HCT116 (cell line): ENCODE data around the gene ZC4H2. TPM values are rescaled to one million over a fixed set of nuclear protein-coding genes. Genes with fewer than 3 reads are reported as not detected.

Experiments used
- ATAC-seq: fragments of 200-7000 bp; cut with Tn5 transposase; 2 replicates; pipeline ENCODE4 v1.9.1; 2020; ENCODE audit warnings: mild to moderate bottlenecking, moderate library complexity
- BruUV-seq: library from RNA; stranded (reverse); fragments of 400-500 nt; replicated peaks from 2 replicates; lab custom pipeline; 2021; lab: Mats Ljungman, UMichigan
- CTCF ChIA-PET: fragments of 300-600 bp; sonication (Branson Sonifier 250); formaldehyde crosslinking; loops from one replicate; lab custom pipeline; 2021; ENCODE audit warnings: antibody characterized with exemption; lab: Charles Lee
- POLR2A ChIA-PET: fragments of 300-600, 350-600 bp; sonication (Branson Sonifier 250); formaldehyde crosslinking; loops from one replicate; lab custom pipeline; 2021; ENCODE audit warnings: antibody characterized with exemption; lab: Charles Lee
- RAD21 ChIA-PET, 2 experiments: fragments of 300-600 bp; sonication (Branson Sonifier 250); formaldehyde crosslinking; loops; one replicate each; lab custom pipeline; 2023; ENCODE audit warnings: low total read pairs in 2 of 2; ENCODE audit not compliant: uncharacterized antibody in 2 of 2, unreplicated experiment in 2 of 2, low non-redundant PET in 1 of 2; lab: Charles Lee
- DNase-seq: peaks from one replicate; pipeline ENCODE4 v3.0.0-alpha.2; 2010; ENCODE audit warnings: low read depth, low spot score
- H2AFZ ChIP-seq: fragments of 200-600 bp; shearing (Covaris generic), sonication (generic); 2 replicates; pipeline ENCODE4 v1.6.1; 2017; ENCODE audit warnings: low read depth, mixed run types, mixed read lengths, antibody characterized with exemption, low read length; ENCODE audit not compliant: poor library complexity, severe bottlenecking
- H3K27ac ChIP-seq: 2 replicates; pipeline ENCODE4 v1.5.1; 2012; ENCODE audit warnings: low read depth, low read length
- H3K27me3 ChIP-seq: fragments of 200-600 bp; sonication (generic); 2 replicates; pipeline ENCODE4 v1.6.1; 2016; ENCODE audit warnings: mixed run types, low read length, mixed read lengths; ENCODE audit not compliant: insufficient read depth
- H3K36me3 ChIP-seq, 2 experiments: fragments of 200-500 bp in 1 of 2; fragments of 200-600 bp in 1 of 2; sonication (Bioruptor generic) in 1 of 2; sonication (generic) in 1 of 2; 2 replicates each; pipeline versions ENCODE4 v1.5.1 to v1.6.1; 2014 to 2016; ENCODE audit warnings: low read length in 2 of 2, inconsistent platforms in 1 of 2, mixed read lengths in 1 of 2, mixed run types in 1 of 2; ENCODE audit not compliant: insufficient read depth in 2 of 2, control insufficient read depth in 1 of 2
- H3K4me1 ChIP-seq, 2 experiments: fragments of 200-600 bp in 1 of 2; sonication (generic) in 1 of 2; 2 replicates each; pipeline versions ENCODE4 v1.5.1 to v1.6.1; 2012 to 2017; ENCODE audit warnings: low read length in 2 of 2, inconsistent platforms in 1 of 2, mild to moderate bottlenecking in 1 of 2, mixed read lengths in 1 of 2, mixed run types in 1 of 2, moderate library complexity in 1 of 2; ENCODE audit not compliant: insufficient read depth in 2 of 2, control insufficient read depth in 1 of 2
- H3K4me2 ChIP-seq: fragments of 200-600 bp; sonication (generic); 2 replicates; pipeline ENCODE4 v1.6.1; 2017; ENCODE audit warnings: mixed run types, low read length, mixed read lengths
- H3K4me3 ChIP-seq, 2 experiments: fragments of 200-600 bp in 1 of 2; sonication (generic) in 1 of 2; replicated peaks in 1 of 2; 2 replicates each; pipeline ENCODE4 v1.5.1; 2011 to 2016; ENCODE audit warnings: low read length in 2 of 2, control low read depth in 1 of 2, low read depth in 1 of 2, mild to moderate bottlenecking in 1 of 2, mixed read lengths in 1 of 2, mixed run types in 1 of 2
- H3K79me2 ChIP-seq: fragments of 200-600 bp; sonication (generic); 2 replicates; pipeline ENCODE4 v1.6.1; 2017; ENCODE audit warnings: mild to moderate bottlenecking, mixed run types, low read length, moderate library complexity, mixed read lengths; ENCODE audit not compliant: insufficient read depth
- H3K9ac ChIP-seq: fragments of 200-600 bp; sonication (generic); 2 replicates; pipeline ENCODE4 v1.6.1; 2016; ENCODE audit warnings: low read length, mixed read lengths
- H3K9me2 ChIP-seq: fragments of 200-600 bp; sonication (generic), shearing (Covaris generic); 2 replicates; pipeline ENCODE4 v1.6.1; 2017; ENCODE audit warnings: mixed run types, mild to moderate bottlenecking, moderate library complexity; ENCODE audit not compliant: insufficient read depth
- H3K9me3 ChIP-seq, 2 experiments: fragments of 200-500 bp in 1 of 2; fragments of 200-600 bp in 1 of 2; sonication (Bioruptor generic) in 1 of 2; sonication (generic) in 1 of 2; 2 replicates each; pipeline ENCODE4 v1.6.1; 2014 to 2017; ENCODE audit warnings: low read length in 2 of 2, mixed read lengths in 2 of 2, inconsistent platforms in 1 of 2, low read depth in 1 of 2, mild to moderate bottlenecking in 1 of 2, mixed run types in 1 of 2, moderate library complexity in 1 of 2; ENCODE audit not compliant: control insufficient read depth in 1 of 2, insufficient read depth in 1 of 2
- H4K20me1 ChIP-seq: fragments of 200-600 bp; sonication (generic), shearing (Covaris generic); 2 replicates; pipeline ENCODE4 v1.6.1; 2017; ENCODE audit warnings: mixed run types, mild to moderate bottlenecking, moderate library complexity; ENCODE audit not compliant: insufficient read depth
- CBX3 ChIP-seq: IDR thresholded peaks from 2 replicates; pipeline ENCODE4 v1.6.1; 2012; ENCODE audit warnings: low read depth
- CEBPB ChIP-seq: IDR thresholded peaks from 2 replicates; pipeline ENCODE4 v1.6.1; 2012; ENCODE audit warnings: low read depth
- CTCF ChIP-seq, 3 experiments: fragments of 200-600 bp in 1 of 3; sonication (generic) in 1 of 3; IDR thresholded peaks in 2 of 3; conservative IDR thresholded peaks in 1 of 3; 2 replicates each; pipeline ENCODE4 v1.5.1; 2012 to 2017; ENCODE audit warnings: low read depth in 2 of 3, low read length in 2 of 3, antibody characterized with exemption in 1 of 3, borderline replicate concordance in 1 of 3, control low read depth in 1 of 3, mild to moderate bottlenecking in 1 of 3, mixed read lengths in 1 of 3, mixed run types in 1 of 3, moderate library complexity in 1 of 3; ENCODE audit not compliant: insufficient read depth in 1 of 3
- EGR1 ChIP-seq: IDR thresholded peaks from 2 replicates; pipeline ENCODE4 v1.6.1; 2012; ENCODE audit warnings: low read depth
- ELF1 ChIP-seq: IDR thresholded peaks from 2 replicates; pipeline ENCODE4 v1.6.1; 2012; ENCODE audit warnings: low read depth, borderline replicate concordance
- JUND ChIP-seq: IDR thresholded peaks from 2 replicates; pipeline ENCODE4 v1.6.1; 2012
- MAX ChIP-seq: IDR thresholded peaks from 2 replicates; pipeline ENCODE4 v1.6.1; 2012
- POLR2A ChIP-seq: IDR thresholded peaks from 2 replicates; pipeline ENCODE4 v1.7.0; 2011; ENCODE audit warnings: borderline replicate concordance; ENCODE audit not compliant: insufficient read depth, insufficient read length; ENCODE audit errors: extremely low read depth
- RAD21 ChIP-seq: IDR thresholded peaks from 2 replicates; pipeline ENCODE4 v1.6.1; 2012; ENCODE audit warnings: low read depth, mild to moderate bottlenecking
- SIN3A ChIP-seq: IDR thresholded peaks from 2 replicates; pipeline ENCODE4 v1.6.1; 2012; ENCODE audit warnings: low read depth
- SRF ChIP-seq: IDR thresholded peaks from 2 replicates; pipeline ENCODE4 v1.6.1; 2012; ENCODE audit warnings: low read depth
- TCF7L2 ChIP-seq: IDR thresholded peaks from 2 replicates; pipeline ENCODE4 v1.7.0; 2011; ENCODE audit warnings: borderline replicate concordance, inconsistent platforms; ENCODE audit not compliant: insufficient read depth, insufficient read length; ENCODE audit errors: extremely low read depth
- YY1 ChIP-seq: IDR thresholded peaks from 2 replicates; pipeline ENCODE4 v1.6.1; 2011; ENCODE audit warnings: low read length, low read depth, moderate library complexity, mild to moderate bottlenecking; ENCODE audit not compliant: insufficient replicate concordance; ENCODE audit errors: extremely low read depth
- ZBTB33 ChIP-seq: IDR thresholded peaks from 2 replicates; pipeline ENCODE4 v1.6.1; 2011; ENCODE audit warnings: mild to moderate bottlenecking, low read length, moderate library complexity; ENCODE audit not compliant: insufficient replicate concordance; ENCODE audit errors: extremely low read depth
- ZFX ChIP-seq: fragments of 450-650 bp; IDR thresholded peaks from 2 replicates; pipeline ENCODE4 v1.6.1; 2017
- ZNF274 ChIP-seq: fragments of 200-500 bp; sonication (Bioruptor generic); IDR thresholded peaks from 2 replicates; pipeline ENCODE4 v1.6.1; 2014; ENCODE audit warnings: mild to moderate bottlenecking, low read depth, low read length, inconsistent platforms
- intact Hi-C: fragments of 100-400 bp; cut with micrococcal nuclease; formaldehyde crosslinking; loops from 2 replicates; pipeline ENCODE4 v1.10.0; 2022
- total RNA-seq: library from RNA; stranded (reverse); gene quantifications from one replicate; pipeline ENCODE4 v1.2.1, GENCODE V29; 2021; ENCODE audit not compliant: unreplicated experiment

The ZC4H2 gene
- total RNA-seq, 1 experiment from 2014 or later, result 8.8 TPM

- POLR2A ChIA-PET, result interaction anchor here (0.9 kb wide), 1 partner anchor 59 kb away, joined by 3 read pairs; no protein-coding TSS in a partner anchor
- peak; percentile 44 for ATAC-seq
- no TSS peak for BruUV-seq
- peak overlapping the region; percentile 52 for H3K9ac ChIP-seq
- TF ChIP-seq ZFX (no peak), EGR1 (no peak), SRF (no peak), MAX (no peak), CEBPB (no peak), CBX3 (no peak), ZNF274 (no peak), YY1 (no peak), CTCF (IDR thresholded peaks at IDR 0.05 in 2 of 3, conservative IDR thresholded peaks at IDR 0.05 in 1 of 3; ENCODE audit: borderline replicate concordance in 1 of 3, insufficient read depth in 1 of 3, low read depth in 2 of 3, low read length in 2 of 3) (no peak), ZBTB33 (no peak), POLR2A (no peak), SIN3A (no peak), RAD21 (no peak), TCF7L2 (no peak), ELF1 (no peak), JUND (no peak)
- TF ChIP-seq, all 23 proteins: peak for 0
- Histone ChIP-seq H3K27me3 (no peaks in the 10 kb centered on the region), H3K4me1 (peaks cover 0 to 14% of the 10 kb centered on the region in 2 experiments; a peak in 2 of 4 replicates), H3K4me2 (peak overlapping the region; percentile 81), H3K36me3 (no peaks in the 10 kb centered on the region), H3K4me3 (peak overlapping the region; percentile 62 to 70), H2AFZ (peak overlapping the region; percentile 26), H4K20me1 (no peaks in the 10 kb centered on the region), H3K79me2 (no peaks in the 10 kb centered on the region), H3K9me3 (no peaks in the 10 kb centered on the region), H3K27ac (peak overlapping the region; percentile 17; the same call in 1 of the 2 replicates), H3K9me2 (no peaks in the 10 kb centered on the region)
- intact Hi-C loops, result loop anchor here (5.0 kb wide), 1 partner anchor 62 kb away; no protein-coding TSS in a partner anchor
- no peak for DNase-seq
- CTCF ChIA-PET, result no interaction called here
- RAD21 ChIA-PET, result no interaction called here
Observed at GRCh38 chrX:64975491-64975890, 759 bp downstream of the ZC4H2 start.
